H4 (cell line): ENCODE measurements around the gene LDLRAD3. TPM values are rescaled to one million over a fixed set of nuclear protein-coding genes. Genes with fewer than 3 reads are reported as not detected.

Experiments used
- DNase-seq: peaks from one replicate; pipeline ENCODE4 v3.0.0-alpha.2; 2015; ENCODE audit warnings: low spot score
- total RNA-seq: library from RNA; depleted of rRNA; stranded (reverse); fragments of >200 nt; shearing (Covaris generic); gene quantifications from 2 replicates; pipeline ENCODE4 v1.2.3, GENCODE V29; 2014

The LDLRAD3 gene
- total RNA-seq, 1 experiment from 2014 or later = 8.1 TPM

DNA sequence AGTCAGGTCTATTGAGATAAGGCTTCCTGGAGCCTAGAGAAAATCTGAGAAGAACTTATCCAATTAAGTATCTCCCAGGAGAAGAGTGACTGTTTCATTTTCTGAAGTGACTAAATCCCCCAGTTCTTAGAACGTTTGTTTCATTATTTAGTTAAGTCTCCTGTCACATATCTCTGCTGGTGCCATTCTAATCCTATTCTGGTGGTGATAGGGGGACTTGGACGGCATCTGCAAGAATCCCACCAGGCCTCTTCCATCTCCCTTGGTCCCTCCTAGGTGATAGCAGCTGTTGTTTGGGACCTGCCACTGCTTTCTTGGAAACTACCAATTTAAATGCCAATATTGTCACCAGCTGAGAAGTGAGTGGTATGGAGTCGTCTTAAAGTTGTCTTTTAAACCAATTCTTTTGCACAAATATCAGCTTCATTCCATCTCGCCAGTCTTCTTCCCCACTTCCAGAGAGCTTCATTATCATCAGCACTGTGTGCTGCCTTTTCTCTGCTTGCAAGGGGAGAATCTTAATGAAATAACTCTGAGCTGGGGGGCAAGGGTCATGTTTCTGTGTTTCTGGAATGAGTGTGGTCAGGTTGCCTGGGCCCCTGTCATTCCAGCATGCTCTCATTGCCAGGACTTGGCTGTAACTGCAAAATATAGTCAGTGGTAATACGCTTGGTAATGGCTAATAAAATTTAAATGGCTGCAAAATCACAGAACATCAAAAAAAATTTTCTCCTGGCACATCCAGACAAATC lies 104.8 kb downstream of the LDLRAD3 start:
- no peak for DNase-seq

DNA sequence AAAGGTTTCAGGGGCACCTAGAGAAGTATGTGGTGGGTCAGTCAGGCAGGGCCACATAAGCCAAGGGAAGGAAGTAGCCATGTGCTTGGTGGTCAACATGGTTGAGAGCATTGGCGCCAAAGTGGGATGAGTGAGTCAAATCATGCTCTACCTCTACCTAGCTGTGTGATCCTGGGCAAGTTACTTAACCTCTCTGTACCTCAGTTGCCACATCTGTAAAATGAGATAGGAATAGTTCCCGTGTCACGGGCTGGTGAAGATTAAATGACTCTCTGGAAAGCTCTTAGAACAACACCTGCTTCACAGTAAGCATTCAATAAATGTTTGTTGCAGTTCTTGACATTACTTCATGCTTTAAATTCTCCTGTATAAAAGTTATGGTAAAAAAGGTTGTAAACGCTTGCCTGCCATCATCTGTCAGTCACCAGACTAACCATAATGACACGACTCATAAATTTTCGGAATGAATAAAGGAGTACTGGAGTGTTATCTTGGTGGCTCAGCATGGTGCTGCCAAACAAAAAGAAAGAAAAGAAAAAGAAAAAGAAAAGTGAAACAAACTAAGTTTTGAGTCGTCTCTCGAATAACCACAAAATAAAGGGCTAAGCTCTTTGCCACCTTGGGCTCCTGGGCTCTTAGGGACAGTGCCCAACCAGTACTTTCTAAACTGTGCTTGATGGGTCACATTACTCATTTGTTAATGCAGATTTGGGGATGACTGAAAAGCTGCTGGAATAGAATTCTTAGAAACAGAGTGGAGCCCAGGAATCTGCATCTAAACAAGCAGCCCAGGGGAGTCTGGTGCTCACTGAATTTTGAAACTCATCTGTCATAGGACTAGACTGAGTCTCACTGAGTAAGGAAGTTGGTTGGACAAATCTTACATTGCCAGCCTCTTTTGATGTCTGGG lies 107.6 kb downstream of the LDLRAD3 start:
- DNase-seq = no peak

DNA sequence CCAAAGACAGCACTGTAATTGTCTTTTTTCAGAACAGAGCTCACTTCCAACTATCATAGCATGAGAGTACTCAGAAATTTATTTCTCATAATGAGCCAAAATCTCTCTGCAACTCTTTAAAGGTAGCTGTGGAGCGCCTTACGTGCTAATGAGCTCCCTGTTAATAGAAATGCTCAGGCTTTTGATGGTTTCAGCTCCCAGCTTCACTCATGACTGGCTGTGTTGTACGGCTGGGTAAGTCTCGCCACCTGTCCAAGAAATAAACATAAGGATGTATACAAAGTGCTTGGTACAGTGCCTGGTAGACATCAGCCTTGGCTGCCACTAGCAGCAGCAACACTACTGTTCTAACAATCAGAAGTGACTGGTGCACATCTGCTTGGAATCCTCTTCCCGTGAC lies 109.4 kb downstream of the LDLRAD3 start:
- no peak for DNase-seq

DNA sequence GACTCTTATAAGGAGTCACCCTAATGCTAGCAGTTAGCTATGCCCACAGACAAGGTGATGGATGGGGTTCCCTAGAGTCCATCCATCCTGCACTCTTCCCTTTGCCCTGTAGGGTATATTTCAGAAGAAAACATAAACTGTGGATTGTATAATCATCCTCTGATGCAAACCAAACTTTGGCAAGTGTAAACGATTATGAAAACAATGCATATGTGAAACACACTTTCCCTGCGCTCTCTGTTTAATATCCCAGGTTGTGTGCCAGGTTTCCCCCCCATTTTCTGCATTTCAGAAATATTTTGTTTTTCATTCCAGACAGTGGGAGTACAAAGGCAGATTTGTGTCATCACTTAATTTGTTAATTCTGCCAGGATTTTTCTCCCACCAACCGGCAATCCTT lies 110.0 kb downstream of the LDLRAD3 start:
- no peak for DNase-seq

DNA sequence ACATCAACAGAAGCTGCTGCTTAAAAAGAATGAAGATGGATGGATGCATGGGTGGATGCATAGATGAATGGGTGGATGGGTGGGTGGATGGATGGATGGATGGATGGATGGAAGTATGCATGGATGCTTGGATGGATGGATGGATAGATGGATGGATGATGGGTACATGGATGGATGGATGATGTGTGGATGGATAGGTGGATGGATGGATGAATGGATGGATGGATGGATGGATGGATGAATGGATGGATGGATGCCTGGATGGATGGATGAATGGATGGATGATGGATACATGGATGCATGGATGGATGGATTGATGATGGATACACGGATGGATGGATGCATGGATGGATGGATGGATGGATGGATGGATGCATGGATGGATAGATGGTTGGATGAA lies 110.8 kb downstream of the LDLRAD3 start:
- DNase-seq = no peak

DNA sequence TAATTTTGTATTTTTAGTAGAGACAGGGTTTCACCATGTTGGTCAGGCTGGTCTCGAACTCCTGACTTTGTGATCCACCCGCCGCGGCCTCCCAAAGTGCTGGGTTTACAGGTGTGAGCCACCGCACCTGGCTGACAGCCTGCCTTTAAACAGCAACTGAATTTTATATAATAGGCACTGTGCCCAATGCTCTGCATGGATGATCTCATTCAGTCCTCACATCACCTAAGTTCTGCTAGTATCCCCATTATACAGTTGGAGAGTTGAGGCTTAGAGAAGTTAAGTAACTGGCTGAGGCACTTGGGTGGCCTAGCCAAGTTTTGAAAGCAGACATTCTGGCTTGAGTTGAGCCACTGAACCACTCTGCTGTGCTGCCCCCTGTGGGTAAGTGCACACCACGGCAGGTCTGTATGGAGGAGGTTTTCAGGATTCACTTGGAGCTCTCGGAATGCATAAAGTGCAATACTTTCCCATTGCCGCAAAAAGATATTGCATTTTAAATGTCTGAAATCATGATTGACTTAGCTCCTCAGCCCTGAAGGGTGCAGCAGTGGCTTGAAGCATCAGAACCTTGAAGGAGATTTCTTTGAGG lies 112.4 kb downstream of the LDLRAD3 start:
- DNase-seq = peak; percentile 52

DNA sequence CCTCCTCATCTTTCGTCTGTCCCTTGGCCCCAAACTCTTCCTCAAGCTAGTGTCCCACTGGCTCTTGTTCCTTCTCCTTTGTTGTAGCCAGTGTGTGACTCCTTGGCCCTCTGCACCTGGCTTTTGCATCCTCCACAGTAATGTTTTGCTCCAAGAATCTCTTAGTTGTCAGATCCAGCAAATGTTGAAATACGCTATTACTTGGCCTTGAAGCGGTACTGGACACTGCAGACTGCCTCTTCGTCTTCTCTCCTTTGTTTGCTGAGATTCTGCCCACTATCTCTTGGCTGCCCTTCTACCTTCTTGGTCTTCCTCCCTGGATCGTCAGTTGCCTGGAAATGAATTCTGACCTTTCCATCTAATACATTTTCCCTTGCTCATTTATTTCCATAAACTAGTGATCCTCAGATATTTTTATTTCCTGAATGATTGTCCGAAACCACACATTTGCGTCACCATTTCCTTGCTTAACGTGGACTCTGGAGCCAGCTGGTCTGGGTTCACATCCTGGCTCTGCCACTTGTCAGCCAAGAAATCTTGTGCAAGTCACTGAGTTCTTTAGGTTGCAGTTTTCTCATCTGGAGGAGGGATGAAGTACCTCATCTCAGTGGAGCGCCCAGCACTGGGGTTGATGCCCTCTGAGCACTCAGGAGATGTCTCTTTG lies 113.6 kb downstream of the LDLRAD3 start:
- DNase-seq = no peak

DNA sequence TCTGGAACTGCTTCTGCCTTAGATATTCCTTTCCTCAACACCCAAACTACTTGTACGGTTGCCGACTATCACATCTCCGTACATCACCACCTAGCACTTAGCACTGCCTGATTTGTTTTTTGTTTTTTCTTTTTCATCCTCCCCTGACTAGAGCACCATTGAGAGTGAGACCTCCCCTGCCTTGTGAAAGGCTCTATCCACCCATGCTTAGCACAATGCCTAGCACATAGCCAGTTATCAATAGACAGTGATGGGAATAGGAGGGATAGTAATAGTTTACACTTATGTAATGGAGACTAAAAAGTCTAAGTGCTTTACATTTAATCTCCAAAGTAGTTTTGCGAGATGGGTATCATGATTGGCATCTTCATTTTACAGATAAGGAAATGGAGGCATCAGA lies 115.8 kb downstream of the LDLRAD3 start:
- DNase-seq = no peak

DNA sequence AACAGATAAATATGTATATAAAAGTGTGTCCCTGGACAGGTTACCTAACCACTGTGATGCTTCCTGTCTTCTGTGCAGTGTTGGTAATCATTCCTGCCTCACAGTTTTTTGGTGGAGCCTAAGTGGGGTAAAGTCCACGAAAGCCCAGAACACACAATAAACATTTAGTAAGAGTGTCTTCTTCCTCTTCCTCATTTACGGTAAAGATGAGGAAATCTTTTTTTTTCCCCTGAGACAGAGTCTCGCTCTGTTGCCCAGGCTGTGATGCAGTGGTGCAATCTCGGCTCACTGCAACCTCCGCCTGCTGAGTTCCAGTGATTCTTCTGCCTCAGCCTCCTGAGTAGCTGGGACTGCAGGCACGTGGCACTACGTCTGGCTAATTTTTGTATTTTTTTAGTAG lies 117.1 kb downstream of the LDLRAD3 start:
- DNase-seq = no peak

DNA sequence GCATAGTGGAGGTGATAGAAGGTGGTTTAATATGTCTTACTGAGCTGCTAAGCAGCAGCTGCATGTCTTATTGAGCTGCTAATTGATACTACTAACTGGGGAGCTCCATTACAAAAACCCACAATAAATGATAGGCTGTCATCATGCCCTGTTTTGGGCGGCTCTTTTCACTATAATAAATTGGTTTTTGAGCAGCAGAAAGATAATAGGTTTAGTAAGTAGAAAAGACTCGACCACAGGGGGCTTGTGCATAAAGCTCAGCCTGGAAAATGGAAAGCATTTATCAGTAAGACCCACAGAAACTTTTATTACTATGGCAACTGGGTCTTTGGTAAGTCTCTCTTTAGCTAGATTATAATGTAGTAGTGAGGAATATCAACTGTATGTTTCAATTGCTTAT lies 117.6 kb downstream of the LDLRAD3 start:
- DNase-seq = no peak

DNA sequence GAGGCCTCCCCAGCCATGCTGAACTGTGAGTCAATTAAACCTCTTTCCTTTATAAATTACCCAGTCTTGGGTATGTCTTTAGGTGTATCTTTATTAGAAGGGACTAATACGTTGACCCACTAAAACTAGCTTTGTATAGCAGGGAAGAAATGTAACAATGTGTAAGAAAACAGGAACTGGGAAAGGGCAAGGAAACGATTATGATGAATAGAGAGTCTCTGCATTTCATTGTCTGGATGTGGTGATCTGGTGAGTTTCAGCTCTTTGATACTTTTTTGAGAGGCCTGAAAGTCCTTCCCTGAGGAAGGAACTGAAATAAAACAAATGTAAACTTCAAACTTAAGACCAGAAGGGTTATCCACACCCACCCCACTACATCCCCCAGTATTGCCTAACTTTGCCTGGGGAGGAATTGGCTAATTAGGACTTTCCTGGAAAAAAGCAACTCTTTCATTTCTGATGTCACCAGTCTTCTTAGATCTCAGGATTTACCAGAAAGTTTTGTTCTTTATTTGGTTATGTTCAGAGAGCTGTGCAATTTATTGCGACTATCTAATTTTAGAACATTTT lies 119.0 kb downstream of the LDLRAD3 start:
- no peak for DNase-seq

DNA sequence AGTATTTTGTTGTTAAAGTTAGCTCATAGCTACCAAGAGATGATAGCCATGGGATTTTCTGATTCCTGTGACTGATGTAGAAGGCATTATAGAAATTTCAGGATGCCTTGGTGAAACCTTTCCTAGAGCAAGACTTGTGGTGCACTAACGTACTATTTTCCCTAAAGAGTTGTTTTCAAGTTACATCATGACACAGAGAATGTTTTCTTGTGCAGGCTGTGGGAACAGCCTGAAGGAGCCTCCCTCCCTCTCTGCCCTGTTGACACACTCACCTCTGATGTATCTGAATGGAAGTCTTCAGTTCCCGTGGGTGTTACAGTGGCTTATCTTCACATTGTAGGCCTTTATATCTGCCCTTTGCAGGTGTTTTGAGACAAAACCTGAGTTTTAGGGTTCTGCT lies 121.6 kb downstream of the LDLRAD3 start:
- no peak for DNase-seq

DNA sequence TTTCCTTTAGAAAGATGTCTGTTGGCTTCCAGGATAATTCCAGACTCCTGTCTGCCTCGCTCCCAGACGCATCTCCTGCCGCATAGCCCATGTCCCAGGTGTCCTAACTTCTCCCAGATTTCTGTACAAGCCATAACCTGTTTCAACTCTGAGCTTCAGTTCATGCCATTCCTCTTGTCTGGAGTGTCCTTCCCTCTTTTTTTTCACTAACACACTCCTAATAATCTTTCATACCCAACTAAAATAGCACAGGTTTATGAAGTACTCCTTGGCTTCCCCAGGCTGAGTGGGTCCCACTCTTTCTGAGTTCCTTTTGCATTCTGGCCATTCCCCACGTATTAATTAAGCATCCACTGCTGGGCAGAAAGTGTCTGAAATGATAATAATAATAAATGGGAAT lies 123.0 kb downstream of the LDLRAD3 start:
- no peak for DNase-seq

DNA sequence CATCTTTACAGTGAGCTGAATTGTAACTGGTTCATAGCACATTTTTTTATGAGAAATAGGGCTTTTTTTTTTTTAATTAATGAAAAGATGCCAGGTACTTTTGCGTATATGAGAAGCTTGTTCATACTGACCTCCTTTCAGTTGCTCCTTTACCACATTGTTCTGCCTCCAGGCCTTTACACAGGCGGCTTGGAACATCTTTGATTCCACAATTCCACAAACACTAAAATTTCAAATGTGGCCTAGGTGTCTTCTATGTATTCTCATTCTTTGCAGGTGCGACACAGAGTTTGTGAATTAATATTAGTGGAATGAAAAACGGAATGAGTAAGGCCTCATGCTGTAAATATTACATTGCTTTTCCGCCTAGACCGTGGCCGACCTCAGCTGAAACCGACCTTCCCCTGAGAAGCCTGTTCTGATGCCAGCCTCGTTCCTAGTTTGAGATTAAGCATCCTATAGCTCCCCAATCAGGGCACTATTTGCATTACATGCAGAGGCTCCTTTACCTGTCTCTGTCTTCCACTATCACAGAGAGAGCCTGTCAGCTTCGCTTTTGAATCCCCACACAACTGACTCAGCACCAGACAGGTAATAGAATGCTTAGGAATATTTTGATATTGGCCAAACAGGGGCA lies 125.8 kb downstream of the LDLRAD3 start:
- no peak for DNase-seq

DNA sequence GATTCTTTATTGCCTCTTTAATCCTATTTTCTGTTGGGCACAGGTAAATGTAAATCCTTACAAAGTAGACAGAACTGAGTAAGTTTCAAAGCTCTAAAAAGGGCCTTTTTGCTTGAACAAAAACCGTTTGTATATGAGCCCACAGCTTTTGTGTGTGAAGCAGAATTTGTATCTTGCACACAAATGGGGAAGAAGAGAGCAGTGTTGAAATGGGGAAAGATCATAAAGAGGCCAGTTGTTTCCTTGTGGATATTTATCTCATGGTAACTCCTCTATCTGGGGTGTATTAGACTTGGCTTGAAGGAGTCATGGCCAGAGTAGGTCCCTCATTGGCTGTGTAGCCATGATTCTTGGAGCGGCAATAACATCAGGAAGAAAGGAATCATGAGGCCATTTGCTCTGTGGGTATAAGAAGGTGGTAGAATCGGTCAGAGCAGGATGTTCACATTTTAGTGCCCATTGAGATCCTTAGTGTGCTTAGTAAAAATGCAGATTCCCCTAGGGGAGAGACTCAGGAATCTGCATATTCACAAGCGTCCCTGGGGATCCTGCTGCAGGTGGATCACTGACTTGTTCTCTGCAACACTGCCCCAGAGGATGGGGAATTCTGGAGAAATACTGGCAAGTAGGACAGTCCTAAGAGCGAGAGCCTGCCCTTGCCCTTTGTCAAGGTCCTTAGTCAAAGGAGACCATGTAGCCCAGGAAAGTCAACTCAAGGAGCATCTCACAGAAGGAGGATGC lies 126.5 kb downstream of the LDLRAD3 start:
- no peak for DNase-seq

DNA sequence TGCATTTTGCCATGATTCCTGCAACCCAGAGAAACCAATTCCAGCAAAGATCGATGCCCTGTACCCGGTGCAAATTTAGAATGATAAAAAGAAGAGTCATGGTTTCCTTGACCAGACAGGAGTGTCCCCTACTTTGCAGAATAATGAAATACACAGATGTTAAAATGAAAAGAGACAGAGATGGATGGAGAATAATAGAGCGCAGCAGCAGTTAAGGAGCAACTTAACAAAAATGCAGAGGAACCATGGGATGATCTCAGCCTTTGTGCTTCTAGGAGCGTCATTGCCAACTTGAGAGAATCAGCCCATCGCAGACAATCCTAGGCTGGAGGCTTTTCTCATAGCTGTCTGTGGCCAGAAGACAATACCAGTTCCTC lies 127.1 kb downstream of the LDLRAD3 start:
- no peak for DNase-seq

DNA sequence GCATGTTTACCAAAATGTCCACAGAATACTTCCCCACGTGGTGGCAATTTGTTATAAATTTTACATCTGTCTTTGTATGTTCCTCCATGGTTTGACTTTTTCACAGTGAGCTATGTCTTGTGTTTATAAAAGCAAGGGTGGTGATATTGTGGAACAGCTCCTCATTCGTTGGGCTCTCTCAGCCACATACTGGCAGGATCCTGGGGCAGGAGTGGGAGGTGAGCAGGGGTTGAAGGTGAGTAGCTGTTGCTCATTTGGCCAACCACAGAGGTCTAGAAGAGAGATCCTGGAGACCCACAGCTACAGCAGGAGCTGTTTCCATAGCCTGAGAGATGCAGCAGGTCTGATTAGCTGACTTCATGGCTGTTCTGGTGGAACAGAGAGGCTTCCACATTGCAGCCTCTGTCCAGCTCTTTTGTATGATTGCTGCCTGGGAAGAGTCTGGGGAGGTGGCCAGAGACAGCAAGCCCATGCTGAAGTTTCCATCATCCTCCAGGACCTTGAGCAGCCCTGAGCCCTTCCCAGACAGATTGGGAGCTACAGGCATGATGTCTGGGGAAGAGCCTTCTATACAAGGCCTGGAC lies 128.1 kb downstream of the LDLRAD3 start:
- DNase-seq = no peak

DNA sequence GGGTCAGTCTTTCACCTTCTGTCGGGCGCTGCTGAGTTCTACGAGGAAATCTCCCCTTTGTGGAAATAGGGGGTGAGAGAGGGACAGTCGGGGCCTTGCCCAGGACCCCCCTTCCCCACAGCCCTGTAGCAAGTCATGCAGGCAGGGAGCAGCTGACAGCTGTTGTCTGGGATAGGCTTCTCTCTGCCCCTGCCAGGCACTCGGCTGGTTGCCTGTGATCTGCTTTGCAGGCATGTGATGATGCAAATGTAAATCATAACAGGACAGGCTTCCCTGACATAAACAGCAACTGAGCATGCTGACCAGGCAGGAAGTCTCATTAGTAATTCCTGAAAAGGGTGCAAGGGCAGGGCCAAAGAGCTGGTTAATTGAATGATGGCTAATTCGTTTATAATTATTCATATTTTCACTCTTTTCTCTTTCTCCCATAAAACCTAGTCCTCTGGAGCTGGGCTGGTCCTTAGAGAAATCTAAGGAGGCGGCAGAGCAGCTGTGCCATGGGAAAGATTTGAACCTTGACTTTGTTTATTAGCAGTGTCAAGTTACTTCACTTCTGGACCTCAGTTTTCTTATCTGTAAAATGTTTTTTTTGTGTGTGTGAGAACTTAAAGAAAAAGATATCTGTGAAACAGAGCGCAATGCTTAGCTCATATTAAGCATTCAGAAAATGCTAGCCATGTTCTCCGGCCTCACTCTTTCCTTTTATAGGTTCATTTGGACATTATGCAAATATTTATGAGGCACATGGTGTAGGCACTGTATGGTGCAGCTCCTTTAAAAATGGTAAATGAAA lies 129.7 kb downstream of the LDLRAD3 start:
- peak; percentile 70 for DNase-seq

DNA sequence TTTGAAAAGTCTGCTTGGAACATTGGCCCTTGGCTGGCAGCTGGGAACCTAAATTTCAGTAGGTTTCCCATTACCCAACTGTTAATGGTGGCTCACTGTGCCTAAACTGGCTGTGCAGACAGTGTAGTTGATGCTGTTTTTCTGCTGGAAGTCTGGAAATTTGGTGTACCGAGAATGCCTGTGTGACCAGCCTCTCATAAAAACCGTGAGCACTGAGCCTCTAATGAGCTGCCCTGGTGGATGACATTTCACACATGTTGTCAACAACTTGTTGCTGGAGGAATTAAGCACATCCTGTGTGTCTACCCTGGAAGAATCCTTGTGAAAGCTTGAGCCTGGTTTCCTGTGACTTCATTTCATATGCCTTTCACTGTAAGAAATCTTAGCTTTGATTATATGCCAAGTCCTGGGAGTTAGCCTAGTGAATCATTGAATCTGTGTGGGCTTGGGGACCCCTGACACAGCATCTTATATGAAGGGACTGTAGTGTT lies 131.1 kb downstream of the LDLRAD3 start:
- DNase-seq = no peak
